ENCODE results near the gene RNF123.

Gene RNF123

GRCh38 chr3:49658711-49659110 is 30.6 kb upstream of the RNF123 start:
- no peak for DNase-seq (ENCODE audit: low read depth in 2 of 2)

- no peak for DNase-seq (ENCODE audit: low read depth in 2 of 2)
These were observed 29.6 kb upstream of the RNF123 start for GRCh38 chr3:49659756-49660155.

- no peak for DNase-seq (ENCODE audit: low read depth in 2 of 2)
These were observed 28.1 kb upstream of the RNF123 start for GRCh38 chr3:49661281-49661680.

GRCh38 chr3:49662021-49662420 is 27.3 kb upstream of the RNF123 start:
- DNase-seq (ENCODE audit: low read depth in 2 of 2): no peak

GRCh38 chr3:49662720-49663413 is 26.5 kb upstream of the RNF123 start:
- DNase-seq (ENCODE audit: low read depth in 2 of 2): no peak

- no peak for DNase-seq (ENCODE audit: low read depth in 2 of 2)
These were observed 25.5 kb upstream of the RNF123 start for GRCh38 chr3:49663831-49664230.

- no peak for DNase-seq (ENCODE audit: low read depth in 2 of 2)
These were observed 25.1 kb upstream of the RNF123 start for GRCh38 chr3:49664300-49664699.

- DNase-seq (ENCODE audit: low read depth in 2 of 2): no peak
These were observed 23.4 kb upstream of the RNF123 start for GRCh38 chr3:49665822-49666519.

- DNase-seq (ENCODE audit: low read depth in 2 of 2): no peak
These were observed 22.8 kb upstream of the RNF123 start for GRCh38 chr3:49666592-49666991.

GRCh38 chr3:49667701-49668413 is 21.5 kb upstream of the RNF123 start:
- no peak for DNase-seq (ENCODE audit: low read depth in 2 of 2)

GRCh38 chr3:49668414-49668797 is 21.0 kb upstream of the RNF123 start:
- DNase-seq (ENCODE audit: low read depth in 2 of 2): no peak

- DNase-seq (ENCODE audit: low read depth in 2 of 2): no peak
These were observed 20.5 kb upstream of the RNF123 start for GRCh38 chr3:49668861-49669260.

GRCh38 chr3:49669352-49669751 is 20.0 kb upstream of the RNF123 start:
- no peak for DNase-seq (ENCODE audit: low read depth in 2 of 2)

- DNase-seq (ENCODE audit: low read depth in 2 of 2): no peak
These were observed 18.4 kb upstream of the RNF123 start for GRCh38 chr3:49670940-49671290.

GRCh38 chr3:49671291-49672288 is 17.8 kb upstream of the RNF123 start:
- DNase-seq (ENCODE audit: low read depth in 2 of 2): peak; percentile 50 to 56

GRCh38 chr3:49673121-49673714 is 16.1 kb upstream of the RNF123 start:
- no peak for DNase-seq (ENCODE audit: low read depth in 2 of 2)

- DNase-seq (ENCODE audit: low read depth in 2 of 2): peak; percentile 95 to 98
These were observed 15.5 kb upstream of the RNF123 start, which contains the start of gene APEH for GRCh38 chr3:49673715-49674496. Gene APEH, plus strand, starts transcription at chr3:49674351. Its CDS starts 51 bp downstream, at chr3:49674402.

- peak in 1 of 2 donors; percentile 20 for DNase-seq (ENCODE audit: low read depth in 2 of 2)
These were observed 14.8 kb upstream of the RNF123 start for GRCh38 chr3:49674497-49674983.

GRCh38 chr3:49675912-49676311 is 13.4 kb upstream of the RNF123 start:
- no peak for DNase-seq (ENCODE audit: low read depth in 2 of 2)
